Mammary epithelial cell (primary cell): ENCODE results near the gene LRGUK.

Experiments used
- CTCF ChIP-seq, 2 donors: IDR thresholded peaks in 1 of 2; conservative IDR thresholded peaks in 1 of 2; 2 replicates each; pipeline ENCODE4 v1.5.1; 2011 to 2012; ENCODE audit warnings: inconsistent platforms in 2 of 2, low read length in 2 of 2, mild to moderate bottlenecking in 2 of 2, control low read depth in 1 of 2, low read depth in 1 of 2; ENCODE audit not compliant: insufficient read depth in 1 of 2; ENCODE audit errors: extremely low read depth in 1 of 2
- EZH2 ChIP-seq: IDR thresholded peaks from 2 replicates; pipeline ENCODE4 v1.6.1; 2012; ENCODE audit warnings: low read length, inconsistent platforms, borderline replicate concordance

DNA sequence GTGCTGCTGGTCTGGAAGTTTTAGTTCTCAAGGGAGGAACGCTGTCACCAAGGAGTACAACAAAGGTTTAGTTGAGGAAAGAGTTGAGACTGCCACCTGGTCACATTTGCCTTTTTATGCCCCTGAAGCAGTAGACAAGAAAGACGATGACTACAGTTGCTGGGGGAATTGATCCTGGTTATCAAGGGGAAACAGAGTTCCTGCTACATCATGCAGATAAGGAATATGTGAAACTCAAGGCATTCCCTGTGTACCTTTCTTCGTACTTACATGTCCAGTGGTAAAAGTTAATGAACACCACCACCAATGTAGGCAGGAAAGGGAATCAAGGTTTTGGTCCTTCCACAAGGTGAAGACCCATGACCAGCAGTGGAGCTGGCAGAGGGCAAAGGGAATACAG is 157.8 kb downstream of the LRGUK start:
- no peak for TF ChIP-seq CTCF (conservative IDR thresholded peaks at IDR 0.05 in 1 of 2, IDR thresholded peaks at IDR 0.05 in 1 of 2; ENCODE audit: extremely low read depth in 1 of 2, insufficient read depth in 1 of 2, low read depth in 1 of 2, low read length in 2 of 2)
- no peak for TF ChIP-seq EZH2
